Measurements from ENCODE around the gene AGTRAP. TPM values are rescaled to one million over a fixed set of nuclear protein-coding genes. Genes with fewer than 3 reads are reported as not detected.

Gene AGTRAP
- polyA plus RNA-seq, 3 donors: 420 to 938 (median 842) TPM

GRCh38 chr1:11787804-11788436 is 52.0 kb downstream of the AGTRAP start:
- H3K4me2 ChIP-seq (replicated peaks; ENCODE audit: extremely low read depth, low read length, poor library complexity, severe bottlenecking): no peak overlapping the region
- WGBS (ENCODE audit: insufficient coverage): 95% methylated on average over 14 of the region's 14 CpGs
- H3K4me1 ChIP-seq (ENCODE audit: control insufficient read depth in 1 of 2, insufficient read depth in 2 of 2, low read length in 2 of 2): peaks cover 43 to 55% of the 10 kb centered on the region in 2 donors
- H3K36me3 ChIP-seq (replicated peaks in 1 of 2; ENCODE audit: control insufficient read depth in 1 of 2, insufficient read depth in 2 of 2, low read length in 2 of 2): peaks cover 19 to 34% of the 10 kb centered on the region in 2 donors
- Mint-ChIP-seq H3K27ac (peak overlapping the region in 2 of 7 donors; percentile 22 to 35), H3K27me3 (ENCODE audit: low read depth in 3 of 3) (peaks cover 2 to 13% (median 2%) of the 10 kb centered on the region in 3 donors), H3K4me3 (no peak overlapping the region), H3K36me3 (peaks cover 34 to 45% of the 10 kb centered on the region in 2 donors), H3K4me1 (peaks cover 54% of the 10 kb centered on the region), H3K9me3 (no peaks in the 10 kb centered on the region)
- no peaks in the 10 kb centered on the region for H4K20me1 ChIP-seq (ENCODE audit: insufficient read depth, low read length)
- intact Hi-C loops (cut with micrococcal nuclease): loop anchor here in 1 of 2 donors (5.0 kb wide), 1 partner anchor 34 kb away; no protein-coding TSS in a partner anchor
- no peak overlapping the region for H3K4me3 ChIP-seq (replicated peaks in 1 of 3; ENCODE audit: low read depth in 2 of 3, low read length in 3 of 3)
- H3K79me2 ChIP-seq (ENCODE audit: insufficient read depth, low read length): no peaks in the 10 kb centered on the region
- H2AFZ ChIP-seq (ENCODE audit: insufficient read depth, low read depth, low read length, poor library complexity, severe bottlenecking): no peak overlapping the region
- no peak for DNase-seq
- no peaks in the 10 kb centered on the region for H3K27me3 ChIP-seq (ENCODE audit: control insufficient read depth in 2 of 2, insufficient read depth in 2 of 2, low read length in 2 of 2)
- no peak overlapping the region for H3K27ac ChIP-seq (ENCODE audit: low read depth in 1 of 2, low read length in 2 of 2)
- no peak overlapping the region for H3K9ac ChIP-seq (ENCODE audit: insufficient read depth, low read length, poor library complexity, severe bottlenecking)
- TF ChIP-seq CTCF (IDR thresholded peaks at IDR 0.05): no peak
- no peaks in the 10 kb centered on the region for H3K9me3 ChIP-seq (replicated peaks in 1 of 2; ENCODE audit: control insufficient read depth in 1 of 2, insufficient read depth in 1 of 2, low read length in 2 of 2)

- no peak for DNase-seq
- 94% methylated on average over 13 of the region's 14 CpGs for WGBS (ENCODE audit: insufficient coverage)
- no peak overlapping the region for H3K4me3 Mint-ChIP-seq
- Histone ChIP-seq H3K4me3 (replicated peaks in 1 of 3; ENCODE audit: low read depth in 2 of 3, low read length in 3 of 3) (no peak overlapping the region), H3K9ac (ENCODE audit: insufficient read depth, low read length, poor library complexity, severe bottlenecking) (no peak overlapping the region), H2AFZ (ENCODE audit: insufficient read depth, low read depth, low read length, poor library complexity, severe bottlenecking) (no peak overlapping the region), H3K27ac (ENCODE audit: low read depth in 1 of 2, low read length in 2 of 2) (peak overlapping the region in 1 of 2 donors; percentile 97), H3K36me3 (replicated peaks in 1 of 2; ENCODE audit: control insufficient read depth in 1 of 2, insufficient read depth in 2 of 2, low read length in 2 of 2) (peaks cover 22 to 40% of the 10 kb centered on the region in 2 donors), H3K4me1 (ENCODE audit: control insufficient read depth in 1 of 2, insufficient read depth in 2 of 2, low read length in 2 of 2) (peaks cover 43 to 55% of the 10 kb centered on the region in 2 donors), H3K4me2 (replicated peaks; ENCODE audit: extremely low read depth, low read length, poor library complexity, severe bottlenecking) (no peak overlapping the region), H3K27me3 (ENCODE audit: control insufficient read depth in 2 of 2, insufficient read depth in 2 of 2, low read length in 2 of 2) (no peaks in the 10 kb centered on the region), H3K9me3 (replicated peaks in 1 of 2; ENCODE audit: control insufficient read depth in 1 of 2, insufficient read depth in 1 of 2, low read length in 2 of 2) (no peaks in the 10 kb centered on the region), H3K79me2 (ENCODE audit: insufficient read depth, low read length) (no peaks in the 10 kb centered on the region), H4K20me1 (ENCODE audit: insufficient read depth, low read length) (no peaks in the 10 kb centered on the region)
- peak overlapping the region in 4 of 7 donors; percentile 21 to 100 (median 72) for H3K27ac Mint-ChIP-seq
- H3K4me1 Mint-ChIP-seq: peaks cover 54% of the 10 kb centered on the region
- H3K36me3 Mint-ChIP-seq: peaks cover 34 to 49% of the 10 kb centered on the region in 2 donors
- no peak for TF ChIP-seq CTCF (IDR thresholded peaks at IDR 0.05)
- no peaks in the 10 kb centered on the region for H3K9me3 Mint-ChIP-seq
- intact Hi-C loops (cut with micrococcal nuclease): loop anchor here in 1 of 2 donors (5.0 kb wide), 1 partner anchor 34 kb away; no protein-coding TSS in a partner anchor
- peaks cover 2 to 13% (median 2%) of the 10 kb centered on the region in 3 donors for H3K27me3 Mint-ChIP-seq (ENCODE audit: low read depth in 3 of 3)
Observed at GRCh38 chr1:11788549-11789053, 52.7 kb downstream of the AGTRAP start.

All from CD14-positive monocyte (primary cell).